Stimulated activated naive CD4-positive, alpha-beta T cell (primary cell): ENCODE measurements around the gene SNX10.

Experiments
- DNase-seq, 6 experiments: peaks; one replicate each; lab custom pipeline; 2025; lab: John Stamatoyannopoulos, UW

SNX10 gene

GRCh38 chr7:26404189-26404996 is 112.7 kb downstream of the SNX10 start:
- DNase-seq = no peak

- DNase-seq = no peak
Measured at GRCh38 chr7:26406433-26406832, 114.8 kb downstream of the SNX10 start.

GRCh38 chr7:26409661-26410547 is 118.2 kb downstream of the SNX10 start:
- no peak for DNase-seq

- DNase-seq = no peak
Measured at GRCh38 chr7:26413007-26413691, 121.5 kb downstream of the SNX10 start.

- DNase-seq = no peak
Measured at GRCh38 chr7:26416004-26416403, 124.3 kb downstream of the SNX10 start.

- no peak for DNase-seq
Measured at GRCh38 chr7:26417911-26418413, 126.3 kb downstream of the SNX10 start.

GRCh38 chr7:26419198-26419597 is 127.5 kb downstream of the SNX10 start:
- no peak for DNase-seq

- no peak for DNase-seq
Measured at GRCh38 chr7:26420422-26421019, 128.9 kb downstream of the SNX10 start.

- DNase-seq = no peak
Measured at GRCh38 chr7:26422761-26423160, 131.1 kb downstream of the SNX10 start.

GRCh38 chr7:26423436-26423835 is 131.8 kb downstream of the SNX10 start:
- no peak for DNase-seq
